ENCODE results near the gene FZD4. TPM values are rescaled to one million over a fixed set of nuclear protein-coding genes. Genes with fewer than 3 reads are reported as not detected.
"Not testable (repeated sequence)": the region's sequence is repeated elsewhere in the genome, so short reads cannot be mapped to it uniquely, and the experiment has no call there.

The FZD4 gene
- total and polyA plus RNA-seq, 10 of the 15 experiments (the other 5 are each of a cell fraction or from before 2014, with no cell fraction given), result under 0.01 to 0.13 (median 0.01) TPM; not detected in 6

DNA sequence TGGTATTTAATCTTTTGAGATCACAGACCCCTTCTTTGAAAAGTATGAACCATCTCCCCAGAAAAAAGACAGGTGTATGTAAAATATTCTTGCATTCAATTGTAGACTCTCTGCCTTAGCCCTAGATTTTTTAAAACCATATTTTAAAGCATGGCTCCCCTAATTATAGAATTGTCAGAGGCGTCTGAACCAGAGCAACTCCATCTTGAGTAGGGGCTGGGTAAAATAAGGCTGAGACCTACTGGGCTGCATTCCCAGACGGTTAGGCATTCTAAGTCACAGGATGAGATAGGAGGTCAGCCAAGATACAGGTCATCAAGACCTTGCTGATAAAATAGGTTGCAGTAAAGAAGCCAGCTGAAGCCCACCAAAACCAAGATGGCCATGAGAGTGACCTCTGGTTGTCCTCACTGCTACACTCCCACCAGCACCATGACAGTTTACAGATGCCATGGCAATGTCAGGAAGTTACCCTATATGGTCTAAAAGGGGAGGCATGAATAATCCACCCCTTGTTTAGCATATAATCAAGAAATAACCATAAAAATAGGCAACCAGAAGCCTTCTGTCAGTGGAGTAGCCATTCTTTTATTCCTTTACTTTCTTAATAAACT lies 17.9 kb downstream of the FZD4 start:
- WGBS (ENCODE audit: insufficient coverage, insufficient replicate concordance, low lambda C conversion rate, missing lambda C conversion rate), result 0% methylated on average over 2 of the region's 2 CpGs
- H3K4me2 ChIP-seq (ENCODE audit: control insufficient read depth, insufficient read depth); H3K27me3 ChIP-seq (replicated peaks in 1 of 2; ENCODE audit: control insufficient read depth in 2 of 2, insufficient read depth in 2 of 2, low read length in 1 of 2); H3K79me2 ChIP-seq (ENCODE audit: control insufficient read depth, insufficient read depth, low read length); H3K4me3 ChIP-seq; FAIRE-seq; H3K4me1 ChIP-seq (ENCODE audit: control insufficient read depth, insufficient read depth, low read length); H4K20me1 ChIP-seq (ENCODE audit: control insufficient read depth, insufficient read depth); ATAC-seq; H3K27ac ChIP-seq (ENCODE audit: control insufficient read depth, insufficient read depth); in situ Hi-C loops (cut with MboI); H2AFZ ChIP-seq (ENCODE audit: control insufficient read depth, low read depth, low read length); H3K36me3 ChIP-seq (ENCODE audit: control insufficient read depth in 2 of 2, insufficient read depth in 2 of 2, low read length in 1 of 2); H3K9ac ChIP-seq (ENCODE audit: control insufficient read depth, insufficient read depth, low read length); H3K9me3 ChIP-seq (replicated peaks; ENCODE audit: control insufficient read depth, insufficient read depth, low read length); DNase-seq (ENCODE audit: low read depth, low spot score); BruUV-seq (replicated peaks): not testable (repeated sequence)
- ChIA-PET SMC1A (ENCODE audit: uncharacterized antibody, unreplicated experiment) (interaction anchor here (3.0 to 3.2 kb wide), 2 partner anchors 352 to 483 kb away, joined by 20 to 24 read pairs; no protein-coding TSS in a partner anchor), CTCF (interaction anchor here (0.6 to 4.4 kb wide), 9 partner anchors 10 to 487 kb away, joined by 3 to 54 read pairs (median 4); no protein-coding TSS in a partner anchor), RAD21 (ENCODE audit: unreplicated experiment) (interaction anchor here (0.8 to 2.5 kb wide), 3 partner anchors 352 to 484 kb away, joined by 4 to 18 read pairs (median 4); no protein-coding TSS in a partner anchor), POLR2A (interaction anchor here (0.7 kb wide), 1 partner anchor 21 kb away, joined by 5 read pairs; no protein-coding TSS in a partner anchor)
- intact Hi-C loops (cut with micrococcal nuclease; ENCODE audit: unreplicated experiment), result loop anchor here (5.0 kb wide), 1 partner anchor 415 kb away; no protein-coding TSS in a partner anchor

DNA sequence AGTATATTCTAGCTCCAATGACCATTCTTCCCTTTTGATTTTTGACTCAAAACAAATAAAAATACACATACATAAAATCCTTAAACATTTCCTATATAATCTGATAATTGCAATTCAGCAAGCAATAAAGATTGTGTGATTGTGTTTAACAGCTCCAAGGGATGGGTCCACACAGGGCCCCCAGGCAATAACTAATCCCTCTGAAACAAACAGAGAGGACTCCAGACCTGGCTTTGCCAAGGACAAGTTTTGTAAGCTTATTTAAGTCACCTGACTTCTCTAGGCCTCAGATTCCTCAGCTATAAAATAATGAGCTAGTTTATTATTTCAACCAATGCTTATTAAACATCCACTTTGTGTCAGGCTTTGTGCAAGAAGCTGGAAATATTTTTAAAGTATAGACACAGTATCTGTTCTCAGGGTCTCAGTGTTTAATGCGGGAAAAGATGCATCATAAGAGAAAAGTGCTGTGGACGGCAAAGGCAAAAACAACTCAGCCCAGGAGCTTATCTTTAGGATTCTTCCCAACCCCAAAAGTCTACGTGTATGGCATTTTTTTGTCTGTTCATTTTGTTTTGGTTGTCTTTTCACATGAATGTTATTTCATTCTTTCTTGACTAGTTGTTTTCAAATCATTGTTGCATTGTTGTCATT lies 20.1 kb downstream of the FZD4 start:
- no peaks in the 10 kb centered on the region for H3K9me3 ChIP-seq (replicated peaks; ENCODE audit: control insufficient read depth, insufficient read depth, low read length)
- FAIRE-seq (no peak), ATAC-seq (no peak), DNase-seq (ENCODE audit: low read depth, low spot score) (no peak)
- H4K20me1 ChIP-seq (ENCODE audit: control insufficient read depth, insufficient read depth), result no peaks in the 10 kb centered on the region
- H3K27ac ChIP-seq (ENCODE audit: control insufficient read depth, insufficient read depth), result no peak overlapping the region
- POLR2A ChIA-PET, result no interaction called here
- SMC1A ChIA-PET (ENCODE audit: uncharacterized antibody, unreplicated experiment), result interaction anchor here (0.8 to 1.2 kb wide), 3 partner anchors 14 to 419 kb away, joined by 3 to 4 read pairs (median 3); no protein-coding TSS in a partner anchor
- no peak overlapping the region for H3K4me2 ChIP-seq (ENCODE audit: control insufficient read depth, insufficient read depth)
- no TSS peak for BruUV-seq (replicated peaks)
- intact Hi-C loops (cut with micrococcal nuclease; ENCODE audit: unreplicated experiment), result loop anchor here (5.0 kb wide), 1 partner anchor 417 kb away; no protein-coding TSS in a partner anchor
- no peak overlapping the region for H3K4me3 ChIP-seq
- no peak overlapping the region for H3K9ac ChIP-seq (ENCODE audit: control insufficient read depth, insufficient read depth, low read length)
- in situ Hi-C loops (cut with MboI), result no loop called here
- H2AFZ ChIP-seq (ENCODE audit: control insufficient read depth, low read depth, low read length), result no peak overlapping the region
- H3K27me3 ChIP-seq (replicated peaks in 1 of 2; ENCODE audit: control insufficient read depth in 2 of 2, insufficient read depth in 2 of 2, low read length in 1 of 2), result no peaks in the 10 kb centered on the region
- no peaks in the 10 kb centered on the region for H3K79me2 ChIP-seq (ENCODE audit: control insufficient read depth, insufficient read depth, low read length)
- CTCF ChIA-PET, result interaction anchor here (0.9 to 2.1 kb wide), 4 partner anchors 10 to 486 kb away, joined by 3 to 8 read pairs (median 8); no protein-coding TSS in a partner anchor
- RAD21 ChIA-PET (ENCODE audit: unreplicated experiment), result interaction anchor here (0.8 to 1.4 kb wide), 2 partner anchors 357 to 486 kb away, joined by 3 to 4 read pairs; no protein-coding TSS in a partner anchor
- no peaks in the 10 kb centered on the region for H3K36me3 ChIP-seq (ENCODE audit: control insufficient read depth in 2 of 2, insufficient read depth in 2 of 2, low read length in 1 of 2)
- WGBS (ENCODE audit: insufficient coverage, insufficient replicate concordance, low lambda C conversion rate, missing lambda C conversion rate), result 0% methylated on average over 3 of the region's 3 CpGs
- H3K4me1 ChIP-seq (ENCODE audit: control insufficient read depth, insufficient read depth, low read length), result no peaks in the 10 kb centered on the region
- no peak for TF ChIP-seq BCL11A (IDR thresholded peaks at IDR 0.05; ENCODE audit: low read depth, low read length)
- TF ChIP-seq, protein P1, sequence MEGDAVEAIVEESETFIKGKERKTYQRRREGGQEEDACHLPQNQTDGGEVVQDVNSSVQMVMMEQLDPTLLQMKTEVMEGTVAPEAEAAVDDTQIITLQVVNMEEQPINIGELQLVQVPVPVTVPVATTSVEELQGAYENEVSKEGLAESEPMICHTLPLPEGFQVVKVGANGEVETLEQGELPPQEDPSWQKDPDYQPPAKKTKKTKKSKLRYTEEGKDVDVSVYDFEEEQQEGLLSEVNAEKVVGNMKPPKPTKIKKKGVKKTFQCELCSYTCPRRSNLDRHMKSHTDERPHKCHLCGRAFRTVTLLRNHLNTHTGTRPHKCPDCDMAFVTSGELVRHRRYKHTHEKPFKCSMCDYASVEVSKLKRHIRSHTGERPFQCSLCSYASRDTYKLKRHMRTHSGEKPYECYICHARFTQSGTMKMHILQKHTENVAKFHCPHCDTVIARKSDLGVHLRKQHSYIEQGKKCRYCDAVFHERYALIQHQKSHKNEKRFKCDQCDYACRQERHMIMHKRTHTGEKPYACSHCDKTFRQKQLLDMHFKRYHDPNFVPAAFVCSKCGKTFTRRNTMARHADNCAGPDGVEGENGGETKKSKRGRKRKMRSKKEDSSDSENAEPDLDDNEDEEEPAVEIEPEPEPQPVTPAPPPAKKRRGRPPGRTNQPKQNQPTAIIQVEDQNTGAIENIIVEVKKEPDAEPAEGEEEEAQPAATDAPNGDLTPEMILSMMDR (IDR thresholded peaks at IDR 0.05 in 2 of 3, conservative IDR thresholded peaks at IDR 0.05 in 1 of 3; ENCODE audit: control insufficient read depth in 2 of 3, extremely low read depth in 1 of 3, insufficient read depth in 1 of 3, low read depth in 3 of 3, low read length in 3 of 3), result no peak
- TF ChIP-seq, protein P2, sequence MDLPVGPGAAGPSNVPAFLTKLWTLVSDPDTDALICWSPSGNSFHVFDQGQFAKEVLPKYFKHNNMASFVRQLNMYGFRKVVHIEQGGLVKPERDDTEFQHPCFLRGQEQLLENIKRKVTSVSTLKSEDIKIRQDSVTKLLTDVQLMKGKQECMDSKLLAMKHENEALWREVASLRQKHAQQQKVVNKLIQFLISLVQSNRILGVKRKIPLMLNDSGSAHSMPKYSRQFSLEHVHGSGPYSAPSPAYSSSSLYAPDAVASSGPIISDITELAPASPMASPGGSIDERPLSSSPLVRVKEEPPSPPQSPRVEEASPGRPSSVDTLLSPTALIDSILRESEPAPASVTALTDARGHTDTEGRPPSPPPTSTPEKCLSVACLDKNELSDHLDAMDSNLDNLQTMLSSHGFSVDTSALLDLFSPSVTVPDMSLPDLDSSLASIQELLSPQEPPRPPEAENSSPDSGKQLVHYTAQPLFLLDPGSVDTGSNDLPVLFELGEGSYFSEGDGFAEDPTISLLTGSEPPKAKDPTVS (IDR thresholded peaks at IDR 0.05; ENCODE audit: low read depth, low read length), result no peak
- TF ChIP-seq, protein P3, sequence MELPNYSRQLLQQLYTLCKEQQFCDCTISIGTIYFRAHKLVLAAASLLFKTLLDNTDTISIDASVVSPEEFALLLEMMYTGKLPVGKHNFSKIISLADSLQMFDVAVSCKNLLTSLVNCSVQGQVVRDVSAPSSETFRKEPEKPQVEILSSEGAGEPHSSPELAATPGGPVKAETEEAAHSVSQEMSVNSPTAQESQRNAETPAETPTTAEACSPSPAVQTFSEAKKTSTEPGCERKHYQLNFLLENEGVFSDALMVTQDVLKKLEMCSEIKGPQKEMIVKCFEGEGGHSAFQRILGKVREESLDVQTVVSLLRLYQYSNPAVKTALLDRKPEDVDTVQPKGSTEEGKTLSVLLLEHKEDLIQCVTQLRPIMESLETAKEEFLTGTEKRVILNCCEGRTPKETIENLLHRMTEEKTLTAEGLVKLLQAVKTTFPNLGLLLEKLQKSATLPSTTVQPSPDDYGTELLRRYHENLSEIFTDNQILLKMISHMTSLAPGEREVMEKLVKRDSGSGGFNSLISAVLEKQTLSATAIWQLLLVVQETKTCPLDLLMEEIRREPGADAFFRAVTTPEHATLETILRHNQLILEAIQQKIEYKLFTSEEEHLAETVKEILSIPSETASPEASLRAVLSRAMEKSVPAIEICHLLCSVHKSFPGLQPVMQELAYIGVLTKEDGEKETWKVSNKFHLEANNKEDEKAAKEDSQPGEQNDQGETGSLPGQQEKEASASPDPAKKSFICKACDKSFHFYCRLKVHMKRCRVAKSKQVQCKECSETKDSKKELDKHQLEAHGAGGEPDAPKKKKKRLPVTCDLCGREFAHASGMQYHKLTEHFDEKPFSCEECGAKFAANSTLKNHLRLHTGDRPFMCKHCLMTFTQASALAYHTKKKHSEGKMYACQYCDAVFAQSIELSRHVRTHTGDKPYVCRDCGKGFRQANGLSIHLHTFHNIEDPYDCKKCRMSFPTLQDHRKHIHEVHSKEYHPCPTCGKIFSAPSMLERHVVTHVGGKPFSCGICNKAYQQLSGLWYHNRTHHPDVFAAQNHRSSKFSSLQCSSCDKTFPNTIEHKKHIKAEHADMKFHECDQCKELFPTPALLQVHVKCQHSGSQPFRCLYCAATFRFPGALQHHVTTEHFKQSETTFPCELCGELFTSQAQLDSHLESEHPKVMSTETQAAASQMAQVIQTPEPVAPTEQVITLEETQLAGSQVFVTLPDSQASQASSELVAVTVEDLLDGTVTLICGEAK (IDR thresholded peaks at IDR 0.05; ENCODE audit: borderline replicate concordance), result no peak
- TF ChIP-seq SMAD5 (IDR thresholded peaks at IDR 0.05; ENCODE audit: low read depth), result no peak
- TF ChIP-seq MTA2 (IDR thresholded peaks at IDR 0.05; ENCODE audit: low read depth), result no peak

All from GM12878 (cell line).